ENCODE results near the gene CTSZ.
A peak's percentile ranks its signal among the peaks of the same experiment; 100 is the strongest.
"Not testable (repeated sequence)": the region's sequence is repeated elsewhere in the genome, so short reads cannot be mapped to it uniquely, and the experiment has no call there.

The CTSZ gene

DNA sequence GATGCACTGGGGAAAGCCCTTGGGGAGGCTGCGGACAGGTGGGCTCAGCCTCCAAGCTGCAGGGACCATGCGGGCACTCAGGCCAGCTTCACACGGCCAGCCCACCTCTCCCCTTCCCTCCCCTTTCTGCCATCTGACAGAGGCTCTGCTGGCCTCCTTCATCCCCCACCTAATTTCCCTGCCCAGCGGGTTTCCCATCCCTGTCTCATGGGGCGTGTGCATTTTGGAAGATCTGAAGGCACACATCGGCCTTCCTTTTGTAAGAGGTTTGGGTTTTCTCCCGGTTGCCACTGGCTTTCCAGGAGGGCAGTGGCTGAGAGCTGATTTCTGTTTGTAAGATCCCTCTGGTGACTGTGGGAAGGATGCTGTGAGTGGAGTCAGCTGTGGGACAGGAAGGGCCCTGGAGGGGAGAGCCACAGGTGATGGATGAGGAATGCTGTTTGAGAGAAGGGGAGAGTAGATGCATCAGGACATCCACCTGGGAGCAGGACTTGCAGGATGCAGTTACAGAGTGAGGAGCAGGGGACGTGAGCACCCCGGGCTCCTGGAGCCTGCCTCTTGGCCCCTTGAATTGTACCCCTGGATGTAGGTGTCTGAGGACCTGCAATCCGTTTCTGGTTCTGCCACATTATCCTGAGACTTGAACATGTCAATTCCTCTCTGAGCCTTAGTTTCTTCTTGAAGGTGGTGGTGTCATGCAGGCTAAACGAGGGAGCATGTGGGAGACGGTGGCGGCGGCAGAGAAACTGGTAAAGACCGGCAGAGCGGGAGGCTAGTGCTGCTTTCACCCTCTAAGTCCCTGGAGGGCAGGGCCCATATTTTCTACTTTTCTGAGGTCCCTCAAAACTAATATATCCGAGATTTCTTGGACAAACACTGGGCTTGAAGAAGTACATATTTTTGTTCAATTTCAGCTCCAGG, 6.2 kb upstream of the CTSZ start:
- peak; percentile 0 for DNase-seq

DNA sequence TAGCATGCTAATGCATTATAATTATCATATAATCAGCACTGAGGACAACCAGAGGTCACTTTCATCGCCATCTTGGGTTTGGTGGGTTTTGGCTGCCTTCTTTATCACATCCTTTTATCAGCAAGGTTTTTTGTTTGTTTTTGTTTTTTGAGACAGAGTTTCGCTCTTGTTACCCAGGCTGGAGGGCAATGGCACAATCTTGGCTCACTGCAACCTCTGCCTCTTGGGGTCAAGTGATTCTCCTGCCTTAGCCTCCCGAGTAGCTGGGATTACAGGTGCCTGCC, 4.8 kb upstream of the CTSZ start:
- not testable (repeated sequence) for DNase-seq

DNA sequence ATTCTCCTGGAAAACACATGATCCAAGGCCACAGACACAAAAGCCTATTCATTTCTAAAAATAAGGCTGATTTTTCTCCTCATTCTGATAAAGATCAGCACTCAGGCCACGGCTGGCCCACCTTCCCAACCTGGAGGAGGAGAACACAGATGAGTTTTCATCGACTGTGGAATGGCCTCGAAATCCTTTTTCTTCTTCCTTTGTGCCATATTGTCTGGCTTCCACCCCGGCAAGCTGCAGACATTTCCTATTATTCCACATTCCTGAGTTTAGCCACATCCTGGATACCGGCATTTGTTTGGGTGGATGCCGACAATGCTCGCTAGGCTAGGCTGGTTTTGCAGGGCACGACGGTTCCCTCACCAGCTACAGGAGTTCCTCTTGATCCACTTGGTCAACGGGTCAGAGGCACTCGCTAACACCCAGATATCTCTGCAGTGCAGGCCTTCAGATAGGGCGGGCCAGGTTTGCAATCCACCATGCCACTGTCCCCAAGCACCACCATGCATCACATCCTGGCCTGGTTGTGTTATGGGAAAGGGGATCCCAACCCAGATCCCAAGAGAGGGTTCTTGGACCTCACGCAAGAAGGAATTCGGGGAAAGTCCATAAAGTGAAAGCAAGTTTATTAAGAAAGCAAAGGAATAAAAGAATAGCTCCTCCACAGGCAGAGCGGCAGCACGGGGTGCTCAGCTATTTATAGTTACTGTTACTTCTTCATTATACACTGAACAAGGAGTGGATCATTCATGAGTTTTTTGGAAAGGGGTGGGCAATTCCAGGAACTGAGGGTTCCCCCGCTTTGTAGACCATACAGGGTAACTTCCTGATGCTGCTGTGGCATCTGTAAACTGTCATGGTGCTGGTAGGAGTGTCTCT, 4.2 kb upstream of the CTSZ start:
- DNase-seq = no peak

DNA sequence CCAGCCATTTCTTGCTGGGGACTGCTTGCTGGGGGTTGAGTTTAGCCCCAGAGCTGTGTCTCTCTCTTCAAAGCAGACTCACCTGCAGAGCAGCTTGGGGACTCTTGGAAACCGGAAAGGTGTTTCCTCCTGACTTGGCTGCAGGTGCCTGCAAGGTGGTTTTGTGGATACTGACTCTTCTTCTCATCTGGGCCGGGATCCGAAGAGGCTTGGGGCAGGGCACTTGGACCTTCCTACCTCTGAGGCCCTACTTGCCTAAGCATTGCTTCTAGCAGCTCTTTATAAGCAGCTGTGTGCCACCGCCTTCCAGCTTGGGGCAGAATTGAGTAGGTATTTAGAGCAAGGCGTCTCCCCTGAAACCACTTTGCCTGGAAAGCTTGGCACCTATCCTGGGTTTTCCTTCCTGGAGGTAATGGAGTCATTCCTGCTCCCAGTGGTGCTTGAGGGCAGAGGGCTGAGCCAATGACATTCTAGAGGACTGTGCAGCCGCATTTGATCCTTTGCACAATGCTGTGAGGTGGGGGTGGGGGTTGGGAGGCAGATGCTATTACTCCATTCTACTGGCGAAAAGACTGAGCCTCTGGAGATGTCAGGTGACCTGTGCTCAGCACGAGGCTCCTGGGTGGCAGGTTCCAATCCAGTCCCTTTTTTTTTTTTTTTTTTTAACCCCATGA, 3.4 kb upstream of the CTSZ start:
- no peak for DNase-seq

DNA sequence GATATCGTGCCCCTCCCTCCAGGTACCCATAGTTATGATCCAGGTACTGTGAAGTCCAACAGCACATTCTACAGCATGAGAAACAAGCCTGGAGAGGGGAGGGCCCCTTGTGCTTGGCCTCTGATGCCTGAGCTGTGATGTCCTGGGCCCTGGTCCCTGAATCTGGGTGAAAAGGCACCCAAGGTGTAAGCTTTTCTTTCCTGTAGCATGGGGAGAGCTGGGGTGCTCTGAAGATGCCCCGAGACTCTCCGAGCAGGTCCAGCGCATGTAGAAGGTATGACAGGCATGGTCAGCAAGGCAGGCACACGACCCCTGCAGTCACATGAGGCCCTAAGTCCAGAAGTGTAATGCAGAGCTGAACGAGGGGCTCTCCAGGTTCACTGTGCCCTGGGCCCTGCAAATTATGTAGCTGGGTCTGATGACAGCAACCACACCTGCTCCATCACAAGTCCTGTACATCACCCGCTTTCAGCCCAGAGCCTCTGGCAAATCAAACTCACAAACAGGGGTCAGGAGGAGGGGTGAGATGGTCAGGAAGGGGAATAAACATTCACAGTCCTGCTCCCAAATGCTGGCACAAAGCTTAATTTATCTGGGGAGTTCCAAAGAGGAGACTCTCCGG, 1.8 kb upstream of the CTSZ start:
- no peak for DNase-seq

DNA sequence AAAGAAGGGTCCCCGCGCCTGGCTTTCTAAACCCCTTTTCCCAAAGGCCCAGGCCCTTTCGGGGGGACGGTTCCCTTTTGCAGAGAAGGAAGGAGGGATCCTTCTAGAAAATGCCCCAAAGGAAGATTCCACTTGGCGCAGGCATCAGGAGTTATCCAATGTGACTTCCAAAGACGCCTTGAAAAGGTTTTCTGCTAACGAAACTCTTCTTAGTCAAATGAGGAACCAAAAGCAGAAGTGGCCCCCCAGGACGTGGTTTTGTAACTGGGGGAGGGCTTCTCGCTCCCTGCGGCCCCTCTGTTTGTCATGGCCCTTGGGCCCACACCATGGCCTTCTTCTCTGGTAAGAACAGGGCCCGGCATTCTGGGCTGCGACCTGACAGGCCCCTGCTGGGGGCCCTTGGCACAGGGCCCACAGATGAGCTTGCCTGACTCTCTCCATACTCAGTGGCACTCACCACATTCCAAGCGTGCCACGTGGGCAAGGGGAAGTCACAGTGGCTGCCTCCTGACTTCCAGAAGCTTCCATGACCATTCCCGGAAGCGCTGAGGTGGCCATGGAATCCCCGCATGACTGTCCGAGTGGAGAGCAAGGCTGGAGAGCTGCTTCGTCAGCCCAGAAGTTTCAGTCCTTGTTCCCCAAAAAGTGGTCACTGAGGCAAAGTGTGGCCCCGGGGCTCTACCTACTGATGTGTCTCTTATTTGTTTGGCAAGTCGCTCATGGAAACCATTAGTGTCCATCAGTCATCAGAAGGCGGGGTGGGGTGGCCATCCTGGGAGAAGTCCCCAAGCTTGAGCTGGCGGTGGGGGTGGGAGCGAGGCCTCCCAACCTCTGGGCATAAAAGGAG, 834 bp upstream of the CTSZ start:
- no peak for DNase-seq

DNA sequence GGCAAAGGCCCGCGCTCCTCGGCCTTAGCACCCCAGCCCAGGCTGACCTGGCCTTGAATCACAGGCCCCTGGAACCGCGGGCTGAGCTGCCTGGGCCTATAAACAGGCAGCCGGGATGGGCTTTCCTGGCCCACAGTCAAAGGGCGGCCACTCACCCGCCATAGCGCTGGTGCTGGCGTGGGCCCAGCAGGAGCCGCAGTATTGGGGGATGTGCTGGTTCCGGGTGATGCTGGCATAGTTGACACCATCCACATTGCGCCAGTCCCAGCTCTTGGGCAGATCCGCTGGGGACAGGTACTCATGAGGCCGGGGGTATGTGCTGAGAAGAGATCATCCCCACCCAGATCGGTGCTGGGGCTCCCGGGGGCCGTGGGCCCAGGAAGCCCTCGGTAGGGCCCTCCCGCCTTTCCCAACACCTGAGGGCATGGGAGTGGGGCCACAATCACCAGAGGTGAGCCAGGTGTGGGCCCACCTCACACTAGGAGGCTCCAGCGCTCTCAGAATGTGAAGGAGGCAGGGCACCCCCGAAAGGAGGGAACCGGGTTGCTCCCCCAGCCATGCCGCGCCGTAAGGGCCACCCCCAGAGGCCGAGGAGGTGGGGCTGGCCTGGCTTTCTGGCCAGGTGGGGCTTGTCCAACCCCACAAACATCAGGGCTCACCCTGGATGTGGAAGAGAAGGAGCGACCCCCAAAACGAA, 739 bp downstream of the CTSZ start:
- no peak for DNase-seq

DNA sequence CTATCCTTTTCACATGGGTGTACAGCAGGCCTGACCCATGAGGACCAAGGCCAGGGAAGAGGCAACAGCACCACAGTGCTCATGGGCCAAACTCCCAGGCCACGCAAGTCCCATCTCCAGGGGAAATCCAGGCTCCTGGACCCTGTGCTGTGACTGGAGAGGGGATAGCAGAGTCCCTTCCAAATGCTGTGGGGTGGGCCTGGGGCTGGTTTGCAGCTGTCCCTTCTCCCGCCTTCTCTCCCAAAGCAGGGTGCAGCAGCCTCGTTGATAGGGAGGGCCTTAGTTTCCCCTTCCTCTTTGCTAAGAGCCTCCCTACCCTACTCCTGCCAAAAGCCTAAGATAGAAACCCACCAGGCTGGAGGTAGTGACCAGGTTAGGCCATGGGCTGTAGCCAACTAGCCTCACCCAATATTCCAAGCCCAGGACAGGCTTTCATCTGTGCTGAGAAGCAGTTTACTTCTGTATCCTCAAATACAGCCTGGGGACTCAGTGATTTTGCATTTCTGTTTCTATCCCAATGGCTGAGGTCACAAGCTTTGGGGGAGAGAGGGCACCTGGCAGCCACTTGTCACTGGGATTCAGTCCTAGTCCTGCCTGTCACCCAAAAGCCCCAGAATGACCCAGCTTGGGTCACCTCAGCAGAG, 1.4 kb downstream of the CTSZ start:
- no peak for DNase-seq

DNA sequence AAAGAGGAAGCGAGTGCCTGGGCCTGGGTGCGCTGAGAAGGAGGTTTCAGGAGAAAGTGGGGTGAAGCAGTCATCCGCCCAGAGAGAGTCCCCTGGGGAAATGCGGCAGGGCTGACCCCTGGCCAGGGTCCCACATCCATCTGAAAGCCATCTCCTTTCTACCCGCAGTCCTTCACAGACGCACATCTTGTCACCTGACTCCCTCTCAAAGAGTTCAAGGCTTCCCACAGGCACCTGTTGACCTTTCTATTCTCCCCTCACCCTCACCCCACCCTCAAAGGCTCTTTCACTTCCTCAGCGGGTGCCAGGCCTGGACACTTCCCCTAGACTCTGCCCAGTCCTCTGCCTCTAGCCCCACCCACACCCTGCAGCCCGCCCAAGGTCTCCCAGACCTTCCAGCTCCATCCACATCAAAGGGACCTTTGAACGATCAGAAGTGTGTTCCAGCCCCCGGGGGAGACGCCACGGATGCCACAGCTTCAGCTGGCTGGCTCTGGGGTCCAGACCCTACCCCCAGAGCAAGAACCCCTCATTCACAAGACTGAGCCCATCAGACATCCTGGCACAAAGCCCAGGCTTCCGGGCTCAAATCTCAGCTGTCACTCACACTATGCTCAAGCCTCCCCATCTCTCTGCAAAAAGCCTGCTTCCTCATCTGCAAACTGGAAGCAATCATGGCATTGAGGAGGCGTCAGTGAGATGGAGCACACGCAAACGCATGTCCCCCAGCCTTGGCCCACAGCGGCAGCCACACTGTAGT, 2.1 kb downstream of the CTSZ start:
- DNase-seq = peak; percentile 46

DNA sequence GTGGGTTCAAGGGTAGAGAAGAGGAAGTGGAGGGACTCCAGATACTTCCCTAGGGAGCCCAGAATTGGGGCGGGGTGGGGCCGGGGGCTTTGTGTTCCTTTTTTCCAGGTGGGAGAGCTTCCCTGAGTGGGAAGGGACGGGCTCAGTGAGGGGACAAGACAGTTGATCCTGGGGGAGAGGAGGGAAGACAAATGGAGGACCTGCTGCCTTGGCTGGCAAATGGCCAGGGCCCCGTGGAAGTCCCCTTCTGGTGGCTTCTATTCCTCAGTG, 2.6 kb downstream of the CTSZ start:
- peak; percentile 57 for DNase-seq

DNA sequence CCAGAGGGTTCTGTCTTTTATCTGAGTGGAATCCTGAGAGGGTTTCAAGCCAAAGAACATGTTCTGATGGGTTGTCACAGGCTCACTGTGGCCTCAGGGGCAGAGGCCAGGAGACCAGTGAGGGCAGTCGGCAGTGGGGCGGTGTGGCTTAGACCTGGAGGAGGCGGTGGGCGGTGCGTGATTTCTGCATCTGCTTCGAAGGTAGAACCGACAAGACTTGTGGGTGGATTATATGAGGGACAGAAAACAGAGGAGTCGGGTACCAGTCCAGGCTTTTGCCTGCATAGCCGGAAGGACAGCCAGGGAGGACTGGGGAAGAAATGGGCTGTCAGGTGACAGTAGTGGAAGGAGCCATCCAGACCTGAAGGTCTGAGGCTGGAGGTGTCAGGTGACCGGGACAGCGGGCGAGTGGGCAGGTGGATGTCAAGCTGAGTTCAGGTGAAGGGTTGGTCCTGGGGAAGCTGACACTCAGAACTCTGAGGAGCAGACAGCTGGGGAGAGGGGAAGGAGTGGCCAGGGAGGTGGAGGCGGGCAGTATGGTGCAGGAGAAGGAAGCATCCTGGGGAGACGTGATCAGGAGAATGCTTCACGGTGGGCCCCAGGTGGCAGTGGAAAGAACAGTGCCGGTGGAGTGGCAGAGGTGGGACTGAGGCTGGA, 3.1 kb downstream of the CTSZ start:
- DNase-seq = no peak

DNA sequence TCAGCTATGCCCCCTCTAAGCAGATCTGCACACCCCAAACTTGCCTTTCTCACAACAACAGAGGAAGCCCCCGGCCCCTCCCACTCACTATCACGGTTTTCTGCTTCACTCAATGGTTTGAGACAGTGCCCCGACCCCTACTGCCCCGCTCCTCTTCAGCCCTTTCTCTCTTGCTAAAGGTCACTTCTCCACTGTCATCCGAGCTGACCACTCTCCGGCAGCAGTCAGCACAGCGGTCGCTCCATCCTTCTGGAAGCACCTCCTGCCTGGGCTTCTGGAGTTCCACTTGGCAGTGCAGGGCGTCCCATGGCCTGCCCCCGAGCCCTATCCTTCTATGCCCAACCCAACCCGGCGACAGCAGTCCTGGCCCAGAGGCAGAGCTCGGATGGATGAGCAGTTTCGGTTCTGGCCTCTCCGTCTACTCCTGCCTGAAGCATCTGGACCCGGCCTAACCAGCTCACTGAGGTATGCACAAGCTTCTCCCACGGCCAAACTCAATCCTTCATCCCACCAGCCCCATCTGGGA, 4.1 kb downstream of the CTSZ start:
- DNase-seq = no peak

DNA sequence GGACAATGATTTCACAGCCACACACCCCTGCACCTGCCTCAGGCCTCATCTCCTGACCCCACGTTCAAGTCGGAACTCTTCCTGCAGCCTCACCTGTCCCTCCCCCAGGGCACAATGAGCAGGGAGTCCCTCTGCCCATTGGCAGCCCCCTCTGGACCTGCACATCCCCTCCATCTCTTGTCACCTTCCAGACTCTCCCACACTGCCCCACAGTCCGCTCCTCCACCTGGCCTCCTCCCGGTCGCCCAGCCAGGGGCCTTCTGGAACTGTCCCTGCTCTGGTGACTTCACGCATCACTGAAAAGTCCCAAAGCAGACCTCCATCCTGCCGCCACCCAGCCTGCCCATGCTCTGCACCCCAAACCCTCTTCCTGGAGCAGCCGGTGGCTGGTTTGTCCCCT, 4.7 kb downstream of the CTSZ start:
- no peak for DNase-seq

DNA sequence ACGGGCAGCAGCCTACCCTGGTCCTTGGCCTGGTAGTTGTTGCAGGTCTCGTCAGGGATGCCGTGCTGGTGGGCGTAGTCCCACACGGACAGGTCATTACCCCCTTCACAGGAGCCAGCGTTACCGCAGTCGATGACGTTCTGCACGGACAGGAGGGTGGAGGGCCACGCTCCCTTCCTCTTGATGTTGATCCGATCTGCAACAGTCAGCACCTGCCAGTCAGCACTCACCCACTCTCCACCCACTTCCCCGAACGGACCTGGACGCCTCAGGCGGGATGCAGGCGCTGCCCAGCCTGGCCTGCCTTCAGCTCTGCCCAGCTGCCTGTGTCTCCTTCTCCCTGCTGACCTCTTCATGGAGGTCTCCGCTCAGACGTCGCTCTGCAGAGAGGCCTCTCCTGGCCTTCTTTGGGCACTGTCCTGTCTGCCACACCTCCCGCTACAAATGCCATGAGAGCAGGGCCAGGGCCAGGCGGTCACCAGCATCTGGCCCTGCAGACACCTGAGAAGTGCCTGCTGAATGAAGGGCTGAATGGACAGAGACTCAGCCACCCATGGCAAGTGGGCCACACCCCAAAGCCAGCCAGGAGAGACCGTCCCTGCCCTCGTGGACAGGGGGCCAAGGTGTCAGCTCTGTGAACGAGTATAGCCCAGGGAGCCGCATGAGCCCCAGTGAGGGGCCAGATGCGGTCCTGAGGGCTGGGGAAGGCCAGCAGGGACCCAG, 5.4 kb downstream of the CTSZ start:
- no peak for DNase-seq

DNA sequence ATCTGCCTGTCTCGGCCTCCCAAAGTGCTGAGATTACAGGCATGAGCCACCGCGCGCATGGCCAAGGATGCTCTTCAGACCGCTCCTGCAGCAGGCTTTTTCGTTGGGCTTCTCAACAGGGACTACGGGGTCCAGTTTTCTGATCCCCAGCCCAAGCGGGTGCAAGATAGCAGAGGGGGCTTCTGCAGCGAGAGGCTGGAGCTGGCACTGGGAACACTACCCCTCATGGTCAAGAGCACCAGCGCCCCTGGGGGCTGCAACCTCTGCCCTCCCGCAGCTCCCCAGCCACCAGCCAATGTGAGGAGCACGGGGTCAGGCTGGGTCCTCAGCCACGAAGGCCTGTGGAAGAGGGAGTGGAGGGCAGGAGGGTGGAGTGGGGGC, 6.0 kb downstream of the CTSZ start:
- DNase-seq = no peak

DNA sequence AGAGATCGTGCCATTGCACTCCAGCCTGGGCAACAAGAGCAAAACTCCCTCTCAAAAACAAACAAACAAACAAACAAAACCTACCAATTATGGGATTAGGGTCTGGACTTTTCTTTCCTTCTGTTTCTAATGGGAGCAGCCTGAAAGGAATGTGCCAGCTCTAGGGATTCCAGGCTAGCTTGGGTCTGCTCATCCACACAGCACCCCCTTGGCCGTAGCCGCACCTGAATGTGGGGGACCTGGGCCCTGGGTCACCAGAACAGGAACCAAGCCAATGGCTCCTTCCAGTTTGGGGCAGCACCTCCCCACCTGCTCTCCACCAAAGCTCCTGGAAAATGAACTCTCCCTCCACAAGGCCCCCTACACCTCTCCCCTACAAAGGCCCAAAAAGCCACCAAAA, 6.7 kb downstream of the CTSZ start:
- DNase-seq = no peak

DNA sequence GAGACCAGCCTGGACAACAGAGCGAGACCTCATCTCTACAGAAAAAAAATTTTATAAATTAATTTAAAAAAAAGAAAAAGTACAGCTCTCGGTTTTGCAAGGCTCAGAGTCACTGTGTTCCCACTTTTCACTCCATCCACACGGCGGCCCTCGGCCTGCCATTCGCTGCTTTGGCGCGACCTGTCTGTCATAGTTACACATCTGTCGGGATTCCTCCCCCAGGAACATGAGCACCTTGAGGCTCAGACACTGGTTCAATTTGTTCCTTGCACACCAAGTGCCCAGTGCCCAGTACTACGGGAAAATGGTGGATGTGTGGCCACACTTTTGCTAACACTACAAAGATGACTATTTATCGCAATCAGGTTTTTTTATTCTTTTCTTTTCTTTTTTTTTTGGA, 8.4 kb downstream of the CTSZ start:
- DNase-seq = no peak

DNA sequence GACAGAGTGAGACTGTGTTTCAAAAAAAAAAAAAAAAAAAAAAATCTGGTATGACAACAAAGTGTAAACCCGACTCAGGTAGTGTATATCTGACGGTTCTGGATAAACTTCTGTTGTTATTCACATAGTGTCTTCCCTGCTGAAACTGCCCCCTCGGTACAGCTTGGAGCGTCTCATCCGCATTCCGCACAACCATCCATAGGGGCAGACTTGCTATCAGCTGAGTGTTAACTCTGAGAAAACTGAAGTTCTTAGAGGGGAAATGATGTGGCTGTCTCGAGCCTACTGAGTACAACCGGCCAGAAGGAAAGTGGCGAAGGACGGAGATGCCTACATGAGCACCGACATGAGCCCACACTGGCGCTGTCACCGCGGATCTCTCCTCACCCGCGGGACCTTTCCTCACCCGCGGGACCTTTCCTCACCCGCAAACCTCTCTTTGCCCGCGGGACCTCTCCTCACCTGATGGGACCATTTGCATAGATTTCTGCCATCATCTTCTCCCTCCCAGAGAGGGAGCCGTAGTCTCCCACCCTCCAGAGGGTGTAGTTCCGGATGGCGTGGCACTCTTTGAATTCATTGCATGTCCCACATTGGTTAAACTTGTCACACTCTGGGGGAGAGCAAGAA, 9.8 kb downstream of the CTSZ start:
- no peak for DNase-seq

DNA sequence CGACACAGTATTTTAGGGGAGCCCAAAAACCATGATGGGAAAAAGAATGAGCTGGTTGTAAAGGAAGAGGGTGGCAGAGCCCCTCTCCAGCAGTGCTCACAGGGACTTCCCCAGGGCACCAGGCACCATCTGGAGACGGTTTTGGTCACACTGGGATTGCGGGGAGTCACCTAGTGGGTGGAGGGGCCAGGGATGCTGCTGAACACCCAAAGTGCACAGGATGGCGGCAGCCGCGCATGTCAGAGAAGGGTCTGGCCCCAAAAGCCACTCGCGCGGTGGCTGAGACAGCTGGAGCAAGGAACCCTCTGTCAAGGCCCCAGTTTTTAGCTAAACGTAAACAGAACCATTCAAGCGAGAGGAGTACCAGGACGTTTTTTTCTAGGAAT, 10.8 kb downstream of the CTSZ start:
- DNase-seq = no peak
